ENCODE data around the gene TAF11L5.
"Not testable (repeated sequence)": the region's sequence is repeated elsewhere in the genome, so short reads cannot be mapped to it uniquely, and the experiment has no call there.

TAF11L5 gene

DNA sequence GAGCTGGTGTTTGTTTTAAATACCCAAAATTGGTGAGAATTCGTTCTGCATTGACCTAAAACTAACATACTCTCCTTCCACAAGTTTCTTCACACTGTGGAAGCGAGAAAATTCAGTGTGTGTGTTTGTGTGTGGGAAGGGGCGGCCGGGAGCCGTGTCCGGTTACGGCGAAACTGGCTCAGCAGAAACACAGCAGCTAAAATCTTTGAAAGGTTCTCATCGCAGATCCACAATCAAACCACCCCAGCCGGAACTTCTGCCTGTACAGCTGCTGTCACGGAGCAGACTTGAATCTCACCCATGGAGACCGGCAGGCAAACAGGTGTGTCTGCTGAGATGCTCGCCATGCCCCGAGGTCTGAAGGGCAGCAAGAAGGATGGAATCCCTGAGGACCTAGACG, at the start of gene TAF11L5:
TSS of gene TAF11L5 (plus strand) at position 301 of the 400 bp plus-strand sequence.
- in situ Hi-C loops (cut with HindIII; ENCODE audit: low sequenced_read_pairs): not testable (repeated sequence)

DNA sequence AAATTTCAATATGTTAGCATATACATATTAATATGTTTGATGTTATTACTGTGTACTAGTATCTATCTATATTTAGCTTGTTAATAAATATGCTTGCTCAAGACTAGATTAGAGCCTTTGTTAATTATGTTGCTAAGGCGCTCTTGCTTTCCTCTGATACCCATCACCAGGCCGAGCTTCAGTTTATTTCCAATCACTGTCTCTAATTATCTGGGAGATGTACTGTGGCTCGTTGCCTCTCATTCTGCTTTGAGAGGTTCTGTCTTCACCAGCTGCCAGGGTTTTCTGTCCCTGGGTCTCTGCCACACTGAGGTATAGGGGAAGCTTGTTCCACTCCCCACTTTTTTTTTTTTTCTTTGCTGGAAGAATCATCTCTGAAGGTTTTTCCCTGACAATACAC, 48.0 kb upstream of the TAF11L5 start:
- in situ Hi-C loops (cut with HindIII; ENCODE audit: low sequenced_read_pairs): no loop called here

DNA sequence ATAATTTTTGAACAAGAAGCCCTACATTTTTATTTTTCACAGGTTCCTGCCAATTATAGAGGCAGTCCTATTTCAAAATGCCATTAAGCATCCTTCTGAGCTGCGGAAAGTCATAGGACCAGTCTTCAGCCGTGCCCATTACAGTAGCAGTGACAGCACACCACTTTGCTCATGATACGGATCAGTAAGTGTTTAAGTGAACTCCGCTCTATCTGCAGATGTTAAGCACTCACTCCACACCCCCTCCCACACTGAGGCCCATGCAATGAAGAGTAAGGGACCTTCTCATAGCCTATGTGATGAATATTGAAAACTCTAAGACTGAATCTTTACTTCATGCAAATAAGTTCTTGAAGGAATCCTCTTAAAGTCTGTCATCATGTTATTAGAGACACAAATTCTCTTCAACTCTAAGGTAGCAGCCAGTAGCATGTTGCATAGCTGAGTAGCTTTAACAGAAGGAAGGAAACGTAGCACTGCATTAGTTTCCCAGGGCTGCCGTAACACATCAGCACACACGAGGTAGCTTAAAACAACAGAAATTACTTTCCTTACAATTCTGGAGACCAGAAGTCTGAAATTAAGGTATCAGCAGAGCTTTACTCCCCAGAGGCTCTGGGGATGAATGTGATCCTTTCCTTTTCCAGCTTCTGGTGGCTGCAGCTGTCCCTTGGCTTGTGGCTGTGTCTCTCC, 47.3 kb upstream of the TAF11L5 start:
- in situ Hi-C loops (cut with HindIII; ENCODE audit: low sequenced_read_pairs): no loop called here

DNA sequence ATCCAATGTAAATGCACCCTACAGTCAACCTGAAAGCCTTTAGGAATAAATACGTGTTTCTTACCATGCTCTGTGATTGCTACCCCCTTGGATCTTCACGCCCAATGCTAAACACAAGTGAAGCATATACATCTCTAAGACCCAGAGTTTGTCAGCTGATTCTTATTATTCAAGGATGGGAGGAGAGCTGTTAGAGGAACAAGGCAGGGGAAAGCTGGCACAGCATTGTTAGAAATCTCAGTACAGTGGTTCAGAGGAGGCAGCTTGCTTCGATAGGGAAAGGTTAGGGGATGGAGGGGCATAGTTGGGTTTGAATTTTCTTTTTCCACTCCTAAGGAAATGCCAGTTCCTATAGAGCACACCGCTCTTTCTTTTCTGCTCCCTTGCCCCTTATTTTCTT, 43.7 kb upstream of the TAF11L5 start:
- in situ Hi-C loops (cut with HindIII; ENCODE audit: low sequenced_read_pairs): no loop called here

DNA sequence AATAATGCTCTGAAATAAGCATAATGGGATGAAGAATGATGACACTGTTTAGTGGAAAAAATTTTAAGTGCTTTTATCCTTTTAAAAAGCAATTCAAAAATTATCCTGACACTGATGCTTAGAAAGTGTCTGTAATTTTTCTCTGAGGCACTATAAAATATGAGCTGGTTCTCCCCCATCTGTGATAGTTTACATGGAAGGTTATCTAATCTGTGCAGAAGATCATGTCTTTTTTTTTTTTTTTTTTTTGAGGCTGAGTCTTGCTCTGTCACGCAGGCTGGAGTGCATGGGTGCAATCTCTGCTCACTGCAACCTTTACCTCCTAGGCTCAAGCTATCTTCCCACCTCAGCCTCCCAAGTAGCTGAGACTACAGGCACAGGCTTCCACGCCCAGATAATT, 42.2 kb upstream of the TAF11L5 start:
- in situ Hi-C loops (cut with HindIII; ENCODE audit: low sequenced_read_pairs): no loop called here

DNA sequence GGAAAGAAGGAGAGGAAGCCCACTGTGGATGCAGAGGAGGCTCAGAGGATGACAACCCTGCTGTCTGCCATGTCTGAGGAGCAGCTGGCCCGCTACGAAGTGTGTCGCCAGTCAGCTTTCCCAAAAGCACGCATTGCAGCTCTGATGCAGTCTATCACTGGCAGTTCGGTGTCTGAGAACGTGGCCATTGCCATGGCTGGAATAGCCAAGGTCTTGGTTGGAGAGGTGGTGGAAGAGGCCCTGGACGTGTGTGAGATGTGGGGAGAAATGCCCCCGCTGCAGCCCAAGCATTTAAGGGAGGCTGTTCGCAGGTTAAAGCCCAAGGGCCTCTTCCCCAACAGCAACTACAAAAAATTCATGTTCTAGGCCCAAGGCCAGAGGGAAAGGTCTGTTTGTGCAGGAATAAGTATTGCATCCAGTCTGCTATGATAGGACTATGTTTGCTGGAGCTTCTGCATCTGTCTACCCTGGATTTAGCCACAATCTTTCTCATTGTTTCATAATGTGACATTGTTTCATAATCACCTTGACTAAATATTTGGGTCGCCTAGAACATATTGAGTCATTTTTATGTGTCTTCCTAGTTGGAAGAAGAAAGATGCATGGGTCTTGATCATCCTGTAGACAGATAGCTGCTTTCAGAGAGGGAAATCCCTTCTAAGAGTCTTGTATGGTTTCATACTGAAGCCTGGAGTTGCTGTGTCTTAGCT, 38.4 kb upstream of the TAF11L5 start:
- in situ Hi-C loops (cut with HindIII; ENCODE audit: low sequenced_read_pairs): not testable (repeated sequence)

DNA sequence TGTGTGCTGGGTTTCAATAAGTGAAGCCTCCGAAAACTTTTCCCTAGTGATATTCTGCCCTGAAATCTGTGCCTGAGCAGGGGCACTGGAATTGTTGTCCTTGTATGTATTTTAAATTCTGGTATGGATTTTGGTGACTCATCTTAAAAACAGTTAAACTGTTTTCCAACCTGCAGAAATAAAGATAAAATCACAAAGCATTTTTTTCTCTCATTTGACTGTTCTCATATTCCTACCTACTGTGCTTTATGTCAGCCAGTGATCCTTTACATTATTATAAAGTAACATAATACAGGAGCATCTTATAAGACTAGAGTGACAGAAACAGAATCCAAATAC, 37.9 kb upstream of the TAF11L5 start:
- in situ Hi-C loops (cut with HindIII; ENCODE audit: low sequenced_read_pairs): no loop called here

DNA sequence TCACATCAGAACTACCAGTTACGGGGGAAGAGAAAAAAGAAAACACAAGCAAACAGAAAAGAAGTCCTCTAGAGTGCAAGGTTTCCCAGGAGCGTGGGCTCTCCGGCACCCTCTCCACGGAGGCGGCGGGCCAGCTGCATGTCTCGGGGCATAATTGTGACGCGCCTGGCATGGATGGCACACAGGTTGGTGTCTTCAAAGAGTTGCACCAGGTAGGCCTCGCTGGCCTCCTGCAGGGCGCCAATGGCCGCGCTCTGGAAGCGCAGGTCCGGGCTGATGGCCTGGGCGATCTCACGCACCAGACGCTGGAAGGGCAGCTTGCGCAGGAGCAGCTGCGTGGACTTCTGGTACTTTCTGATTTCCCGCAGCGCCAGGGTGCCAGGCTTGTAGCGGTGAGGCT, 33.8 kb upstream of the TAF11L5 start:
- in situ Hi-C loops (cut with HindIII; ENCODE audit: low sequenced_read_pairs): not testable (repeated sequence)

DNA sequence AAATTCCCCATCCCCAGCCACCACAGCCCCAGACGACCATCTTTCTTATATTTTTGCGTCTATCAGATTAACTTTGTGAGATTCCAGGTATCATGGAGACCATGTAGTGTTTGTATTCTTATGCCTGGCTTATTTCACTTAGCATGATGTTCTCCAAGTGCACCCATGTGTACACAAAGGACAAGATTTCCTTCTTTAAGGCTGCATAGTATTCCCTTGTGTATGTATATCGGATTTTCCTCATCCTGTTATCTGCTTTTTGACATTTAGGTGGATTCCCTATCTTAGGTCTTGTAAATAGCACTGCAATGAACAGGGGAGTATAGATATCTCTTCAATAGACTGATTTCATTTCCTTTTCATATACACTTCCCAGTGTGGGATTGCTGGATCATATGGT, 32.3 kb upstream of the TAF11L5 start:
- in situ Hi-C loops (cut with HindIII; ENCODE audit: low sequenced_read_pairs): no loop called here

DNA sequence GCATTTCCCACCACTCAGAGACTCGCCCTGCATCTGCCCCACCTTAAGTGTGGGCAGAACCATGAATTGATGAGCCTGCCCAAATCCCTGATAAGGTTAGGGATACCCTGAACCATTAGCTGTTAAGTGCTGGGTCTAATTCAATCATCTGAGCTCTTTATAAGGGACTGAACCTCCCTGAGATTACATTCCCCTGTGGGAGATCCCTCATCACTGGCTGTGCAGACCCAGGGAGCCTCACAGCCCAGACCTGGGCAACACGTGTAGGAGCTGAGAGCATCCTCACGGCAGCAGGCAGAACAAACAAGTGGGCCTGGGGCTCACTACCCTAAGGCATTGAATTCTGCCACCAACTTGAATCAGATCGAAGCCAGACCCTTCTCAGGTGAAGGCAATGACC, 27.6 kb upstream of the TAF11L5 start:
- in situ Hi-C loops (cut with HindIII; ENCODE audit: low sequenced_read_pairs): no loop called here

DNA sequence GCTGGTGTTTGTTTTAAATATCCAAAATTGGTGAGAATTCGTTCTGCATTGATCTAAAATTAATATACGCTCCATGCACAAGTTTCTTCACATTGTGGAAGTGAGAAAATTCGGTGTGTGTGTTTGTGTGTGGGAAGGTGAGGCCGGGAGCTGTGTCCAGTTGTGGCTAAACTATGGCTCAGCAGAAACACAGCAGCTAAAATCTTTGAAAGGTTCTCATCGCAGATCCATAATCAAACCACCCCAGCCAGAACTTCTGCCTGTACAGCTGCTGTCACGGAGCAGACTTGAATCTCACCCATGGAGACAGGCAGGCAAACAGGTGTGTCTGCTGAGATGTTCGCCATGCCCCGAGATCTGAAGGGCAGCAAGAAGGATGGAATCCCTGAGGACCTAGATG, 27.1 kb upstream of the TAF11L5 start, which contains the start of gene TAF11L2:
TSS of gene TAF11L2 (plus strand) at position 301 of the 400 bp plus-strand sequence.
- in situ Hi-C loops (cut with HindIII; ENCODE audit: low sequenced_read_pairs): not testable (repeated sequence)

DNA sequence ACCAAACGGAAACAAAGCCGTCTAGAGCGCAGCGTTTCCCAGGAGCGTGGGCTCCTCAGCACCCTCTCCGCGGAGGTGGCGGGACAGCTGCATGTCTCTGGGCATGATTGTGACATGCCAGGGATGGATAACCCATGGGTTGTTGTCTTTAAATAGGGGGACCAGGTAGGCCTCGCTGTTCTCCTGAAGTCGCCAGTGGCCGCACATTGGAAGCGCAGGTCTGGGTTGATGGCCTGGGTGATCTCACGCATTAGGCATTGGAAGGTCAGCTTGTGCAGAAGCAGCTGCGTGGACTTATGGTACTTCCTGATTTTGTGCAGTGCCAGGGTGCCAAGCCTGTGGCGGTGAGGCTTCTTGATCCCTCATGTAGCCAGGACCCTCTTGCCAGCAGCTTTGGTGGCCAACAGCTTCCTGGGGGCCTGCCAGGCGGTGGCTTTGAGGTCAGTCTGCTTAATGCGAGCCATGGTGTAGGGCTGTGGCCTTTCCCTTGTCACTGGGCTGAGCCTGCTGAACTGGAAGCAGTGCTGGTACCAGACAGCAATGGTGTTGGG, 13.2 kb upstream of the TAF11L5 start:
- in situ Hi-C loops (cut with HindIII; ENCODE audit: low sequenced_read_pairs): no loop called here

DNA sequence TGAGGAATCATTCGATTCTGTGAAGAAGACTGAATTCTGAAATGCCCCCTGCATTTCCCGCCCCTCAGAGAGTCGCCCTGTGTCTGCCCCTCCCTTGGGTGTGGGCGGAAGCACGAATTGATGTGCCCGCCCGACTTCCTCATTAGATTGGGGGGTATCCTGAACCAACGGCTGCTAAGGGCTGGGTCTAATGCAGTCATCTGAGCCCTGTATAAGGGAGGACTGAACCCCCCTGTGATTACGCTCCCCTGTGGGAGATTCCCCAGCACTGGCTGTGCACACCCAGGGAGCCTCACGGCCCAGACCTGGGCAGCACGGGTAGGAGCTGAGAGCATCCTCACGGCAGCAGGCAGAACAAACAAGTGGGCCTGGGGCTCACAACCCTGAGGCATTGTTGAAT, 7.5 kb upstream of the TAF11L5 start:
- in situ Hi-C loops (cut with HindIII; ENCODE audit: low sequenced_read_pairs): not testable (repeated sequence)

DNA sequence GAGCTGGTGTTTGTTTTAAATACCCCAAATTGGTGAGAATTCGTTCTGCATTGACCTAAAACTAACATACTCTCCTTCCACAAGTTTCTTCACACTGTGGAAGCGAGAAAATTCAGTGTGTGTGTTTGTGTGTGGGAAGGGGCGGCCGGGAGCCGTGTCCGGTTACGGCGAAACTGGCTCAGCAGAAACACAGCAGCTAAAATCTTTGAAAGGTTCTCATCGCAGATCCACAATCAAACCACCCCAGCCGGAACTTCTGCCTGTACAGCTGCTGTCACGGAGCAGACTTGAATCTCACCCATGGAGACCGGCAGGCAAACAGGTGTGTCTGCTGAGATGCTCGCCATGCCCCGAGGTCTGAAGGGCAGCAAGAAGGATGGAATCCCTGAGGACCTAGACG, 7.0 kb upstream of the TAF11L5 start, which contains the start of gene TAF11L3:
TSS of gene TAF11L3 (plus strand) at position 301 of the 400 bp plus-strand sequence.
- in situ Hi-C loops (cut with HindIII; ENCODE audit: low sequenced_read_pairs): not testable (repeated sequence)

DNA sequence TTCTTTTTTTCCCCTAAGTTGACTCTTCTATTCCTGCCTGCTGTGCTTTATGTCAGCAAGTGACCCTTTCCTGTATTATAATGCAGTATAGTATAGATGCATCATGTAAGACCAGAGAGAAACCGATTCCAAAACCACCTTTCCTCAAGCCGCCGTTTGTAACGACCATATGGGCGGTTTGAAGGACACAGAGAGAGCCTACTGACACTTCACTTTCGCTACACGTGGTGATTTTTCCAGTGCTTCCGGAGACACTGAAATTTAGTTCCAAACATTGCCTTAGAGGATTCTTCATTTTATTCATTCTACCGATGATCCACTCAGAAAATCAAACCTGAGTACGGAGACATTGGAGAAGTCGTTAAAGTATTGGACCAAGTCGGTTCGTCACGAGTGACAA, 5.5 kb upstream of the TAF11L5 start:
- in situ Hi-C loops (cut with HindIII; ENCODE audit: low sequenced_read_pairs): not testable (repeated sequence)

DNA sequence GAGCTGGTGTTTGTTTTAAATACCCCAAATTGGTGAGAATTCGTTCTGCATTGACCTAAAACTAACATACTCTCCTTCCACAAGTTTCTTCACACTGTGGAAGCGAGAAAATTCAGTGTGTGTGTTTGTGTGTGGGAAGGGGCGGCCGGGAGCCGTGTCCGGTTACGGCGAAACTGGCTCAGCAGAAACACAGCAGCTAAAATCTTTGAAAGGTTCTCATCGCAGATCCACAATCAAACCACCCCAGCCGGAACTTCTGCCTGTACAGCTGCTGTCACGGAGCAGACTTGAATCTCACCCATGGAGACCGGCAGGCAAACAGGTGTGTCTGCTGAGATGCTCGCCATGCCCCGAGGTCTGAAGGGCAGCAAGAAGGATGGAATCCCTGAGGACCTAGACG, 3.5 kb upstream of the TAF11L5 start, which contains the start of gene TAF11L4:
TSS of gene TAF11L4 (plus strand) at position 301 of the 400 bp plus-strand sequence.
- in situ Hi-C loops (cut with HindIII; ENCODE audit: low sequenced_read_pairs): not testable (repeated sequence)

DNA sequence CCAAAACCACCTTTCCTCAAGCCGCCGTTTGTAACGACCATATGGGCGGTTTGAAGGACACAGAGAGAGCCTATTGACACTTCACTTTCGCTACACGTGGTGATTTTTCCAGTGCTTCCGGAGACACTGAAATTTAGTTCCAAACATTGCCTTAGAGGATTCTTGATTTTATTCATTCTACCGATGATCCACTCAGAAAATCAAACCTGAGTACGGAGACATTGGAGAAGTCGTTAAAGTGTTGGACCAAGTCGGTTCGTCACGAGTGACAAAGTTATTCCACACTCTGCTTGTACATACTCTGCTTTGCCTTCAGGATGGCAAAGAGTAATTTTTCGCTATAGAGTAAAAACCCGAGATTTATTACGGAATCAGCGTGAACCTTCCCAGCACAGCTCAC, 1.5 kb downstream of the TAF11L5 start:
- in situ Hi-C loops (cut with HindIII; ENCODE audit: low sequenced_read_pairs): not testable (repeated sequence)

DNA sequence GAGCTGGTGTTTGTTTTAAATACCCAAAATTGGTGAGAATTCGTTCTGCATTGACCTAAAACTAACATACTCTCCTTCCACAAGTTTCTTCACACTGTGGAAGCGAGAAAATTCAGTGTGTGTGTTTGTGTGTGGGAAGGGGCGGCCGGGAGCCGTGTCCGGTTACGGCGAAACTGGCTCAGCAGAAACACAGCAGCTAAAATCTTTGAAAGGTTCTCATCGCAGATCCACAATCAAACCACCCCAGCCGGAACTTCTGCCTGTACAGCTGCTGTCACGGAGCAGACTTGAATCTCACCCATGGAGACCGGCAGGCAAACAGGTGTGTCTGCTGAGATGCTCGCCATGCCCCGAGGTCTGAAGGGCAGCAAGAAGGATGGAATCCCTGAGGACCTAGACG, 3.3 kb downstream of the TAF11L5 start, which contains the start of gene TAF11L6:
TSS of gene TAF11L6 (plus strand) at position 301 of the 400 bp plus-strand sequence.
- in situ Hi-C loops (cut with HindIII; ENCODE audit: low sequenced_read_pairs): not testable (repeated sequence)

All from DLD1 (cell line).